ENCODE results near the gene ACSL1.
A peak's percentile ranks its signal among the peaks of the same experiment; 100 is the strongest.

The ACSL1 gene

DNA sequence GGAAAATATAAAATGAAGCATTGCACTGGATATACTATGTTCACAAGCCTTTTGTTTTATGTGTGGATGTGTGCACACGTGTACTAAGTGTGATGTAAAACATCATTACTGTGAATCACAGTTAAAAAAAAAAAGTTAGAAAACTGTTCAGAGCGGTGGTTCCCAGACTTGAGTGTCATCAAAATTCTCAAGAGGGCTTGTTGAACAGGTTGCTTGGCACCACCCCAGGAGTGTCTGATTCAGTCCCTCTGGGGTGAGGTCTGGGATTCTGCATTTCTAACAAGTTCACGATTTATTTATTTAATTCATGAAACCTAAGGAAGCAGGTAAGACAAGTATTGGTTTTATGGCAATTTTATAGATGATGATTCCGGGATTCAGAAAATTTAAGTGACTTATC lies 93.6 kb downstream of the ACSL1 start:
- H3K27ac ChIP-seq = peak overlapping the region; percentile 85
- TF ChIP-seq, protein P1, sequence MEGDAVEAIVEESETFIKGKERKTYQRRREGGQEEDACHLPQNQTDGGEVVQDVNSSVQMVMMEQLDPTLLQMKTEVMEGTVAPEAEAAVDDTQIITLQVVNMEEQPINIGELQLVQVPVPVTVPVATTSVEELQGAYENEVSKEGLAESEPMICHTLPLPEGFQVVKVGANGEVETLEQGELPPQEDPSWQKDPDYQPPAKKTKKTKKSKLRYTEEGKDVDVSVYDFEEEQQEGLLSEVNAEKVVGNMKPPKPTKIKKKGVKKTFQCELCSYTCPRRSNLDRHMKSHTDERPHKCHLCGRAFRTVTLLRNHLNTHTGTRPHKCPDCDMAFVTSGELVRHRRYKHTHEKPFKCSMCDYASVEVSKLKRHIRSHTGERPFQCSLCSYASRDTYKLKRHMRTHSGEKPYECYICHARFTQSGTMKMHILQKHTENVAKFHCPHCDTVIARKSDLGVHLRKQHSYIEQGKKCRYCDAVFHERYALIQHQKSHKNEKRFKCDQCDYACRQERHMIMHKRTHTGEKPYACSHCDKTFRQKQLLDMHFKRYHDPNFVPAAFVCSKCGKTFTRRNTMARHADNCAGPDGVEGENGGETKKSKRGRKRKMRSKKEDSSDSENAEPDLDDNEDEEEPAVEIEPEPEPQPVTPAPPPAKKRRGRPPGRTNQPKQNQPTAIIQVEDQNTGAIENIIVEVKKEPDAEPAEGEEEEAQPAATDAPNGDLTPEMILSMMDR (conservative IDR thresholded peaks at IDR 0.05) = no peak
- no peak for TF ChIP-seq ZFX (IDR thresholded peaks at IDR 0.05)

DNA sequence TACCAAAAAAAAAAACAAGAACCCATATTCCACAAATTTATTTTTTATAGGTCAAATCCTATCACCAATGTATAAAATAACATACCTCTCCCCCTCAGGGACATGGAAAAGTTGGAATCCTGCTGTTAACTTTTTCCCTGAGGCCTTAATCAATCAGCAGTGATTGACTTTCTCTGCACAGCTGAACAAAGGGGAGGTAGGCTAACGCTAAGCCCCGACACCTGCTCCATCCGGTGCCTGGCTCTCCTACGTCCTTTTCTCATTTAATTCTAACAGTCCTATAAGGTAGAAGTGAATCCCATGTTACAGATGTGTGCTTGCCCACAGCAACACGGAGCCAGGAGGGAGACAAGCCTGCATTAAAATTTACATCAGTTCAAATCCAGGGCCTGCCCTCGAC lies 94.7 kb downstream of the ACSL1 start:
- H3K27ac ChIP-seq = no peak overlapping the region
- TF ChIP-seq, protein P1 (conservative IDR thresholded peaks at IDR 0.05) = no peak
- TF ChIP-seq ZFX (IDR thresholded peaks at IDR 0.05) = no peak

DNA sequence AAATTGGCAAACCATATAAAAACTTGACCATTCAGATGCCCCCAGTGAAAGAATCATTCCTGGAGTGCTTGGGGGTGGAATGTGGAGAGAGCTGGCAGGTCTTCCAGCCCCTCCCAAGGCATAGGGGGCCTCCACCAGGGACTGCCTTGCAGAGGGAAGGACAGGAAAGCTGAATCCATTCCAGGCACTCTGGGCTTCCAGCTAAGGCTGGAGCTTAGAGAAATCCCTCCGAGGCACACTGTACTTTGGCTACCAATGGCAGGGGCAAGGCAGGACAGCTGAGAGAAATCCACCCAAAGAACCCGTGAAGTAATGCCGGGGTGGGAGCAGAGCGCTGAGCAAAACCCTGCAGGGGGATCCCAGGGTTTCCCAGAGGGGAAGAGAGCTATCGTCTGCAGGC lies 95.8 kb downstream of the ACSL1 start:
- no peak overlapping the region; the same call in 1 of the 2 replicates for H3K27ac ChIP-seq
- TF ChIP-seq ZFX (IDR thresholded peaks at IDR 0.05) = no peak
- TF ChIP-seq, protein P1 (conservative IDR thresholded peaks at IDR 0.05) = no peak

DNA sequence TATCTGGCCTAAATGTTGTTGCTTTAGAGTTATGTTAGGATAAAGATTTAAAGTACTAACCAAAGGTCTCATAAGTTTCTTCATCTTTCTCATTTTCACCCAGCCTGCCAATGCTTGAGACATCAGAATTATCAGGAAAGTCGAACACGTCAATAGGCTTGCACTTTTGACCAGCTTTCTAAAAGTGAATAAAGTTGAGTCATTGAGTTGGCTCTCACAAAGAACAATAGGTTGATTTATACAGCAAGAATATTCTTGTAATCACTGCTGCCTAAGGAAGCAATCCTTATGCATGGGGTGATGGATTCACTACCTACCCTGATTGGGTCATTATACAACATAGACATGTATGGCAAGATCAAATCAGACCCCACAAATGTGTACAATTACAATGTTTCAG lies 96.9 kb downstream of the ACSL1 start:
- no peak for TF ChIP-seq ZFX (IDR thresholded peaks at IDR 0.05)
- TF ChIP-seq, protein P1 (conservative IDR thresholded peaks at IDR 0.05) = no peak

DNA sequence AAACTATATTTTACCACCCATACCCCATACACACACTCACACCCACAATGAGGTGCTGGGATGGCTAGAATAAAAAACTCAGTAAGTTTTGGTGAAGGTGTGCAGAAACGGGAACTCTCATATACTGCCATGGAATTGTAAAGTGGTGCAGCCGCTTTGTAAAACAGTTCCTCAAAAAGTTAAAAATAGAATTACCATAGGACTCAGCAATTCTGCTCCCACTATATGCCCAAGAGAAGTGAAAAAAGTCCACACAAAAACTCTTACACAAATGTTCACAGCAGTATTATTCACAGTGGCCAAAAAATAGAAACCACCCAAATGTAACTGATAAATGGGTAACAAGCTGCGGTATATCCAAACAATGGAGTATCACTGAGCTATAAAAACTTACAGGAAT lies 98.3 kb downstream of the ACSL1 start:
- H3K27ac ChIP-seq = no peak overlapping the region
- no peak for TF ChIP-seq ZFX (IDR thresholded peaks at IDR 0.05)
- TF ChIP-seq, protein P1 (conservative IDR thresholded peaks at IDR 0.05) = no peak

More for the DNA sequence above, 96.9 kb downstream of the ACSL1 start:
- no peak overlapping the region for H3K27ac ChIP-seq

DNA sequence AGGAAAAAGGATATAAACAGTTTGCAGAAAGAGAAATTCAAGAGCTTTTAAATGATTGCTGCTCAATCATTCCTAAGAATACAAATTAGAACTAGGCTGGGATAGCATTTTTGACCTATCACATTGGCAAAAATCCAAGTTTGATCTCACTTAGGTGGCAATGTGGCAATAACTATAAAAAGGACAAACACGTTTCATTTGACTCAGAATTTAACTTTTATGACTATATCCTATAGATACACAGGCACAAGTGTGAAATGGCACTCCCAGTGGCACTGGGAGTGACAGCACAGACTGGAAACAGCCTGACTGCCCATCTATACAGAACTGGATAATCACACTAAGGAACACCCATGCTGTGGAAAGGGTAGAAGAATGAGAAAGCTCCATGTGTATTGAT lies 103.0 kb downstream of the ACSL1 start:
- no peak for TF ChIP-seq ZFX (IDR thresholded peaks at IDR 0.05)
- TF ChIP-seq, protein P1 (conservative IDR thresholded peaks at IDR 0.05) = peak; percentile 32; the same call in 1 of the 2 replicates

DNA sequence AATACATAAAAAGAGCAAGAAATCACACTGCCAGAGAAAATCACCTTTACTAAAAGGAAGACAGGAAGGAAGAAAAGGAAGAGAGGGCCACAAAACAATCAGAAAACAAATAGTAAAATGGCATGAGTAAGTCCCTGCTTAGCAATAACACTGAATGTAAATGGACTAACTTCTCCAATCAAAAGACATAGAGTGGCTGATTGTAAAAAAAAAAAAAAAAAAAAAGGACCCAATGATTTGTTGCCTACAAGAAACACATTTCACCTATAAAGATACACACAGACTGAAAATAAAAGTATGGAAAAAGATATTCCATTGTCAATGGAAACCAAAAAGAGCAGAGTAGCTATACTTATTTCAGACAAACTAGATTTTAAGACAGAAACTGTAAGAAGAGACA lies 104.5 kb downstream of the ACSL1 start:
- H3K27ac ChIP-seq = no peak overlapping the region
- TF ChIP-seq ZFX (IDR thresholded peaks at IDR 0.05) = no peak
- TF ChIP-seq, protein P1 (conservative IDR thresholded peaks at IDR 0.05) = no peak

More for the DNA sequence above, 103.0 kb downstream of the ACSL1 start:
- H3K27ac ChIP-seq = no peak overlapping the region
